Activated CD8-positive, alpha-beta T cell treated with anti-CD3 and anti-CD28 coated beads for 36 hours (primary cell): ENCODE data around the gene SMTNL2. TPM values are rescaled to one million over a fixed set of nuclear protein-coding genes. Genes with fewer than 3 reads are reported as not detected.
"Not testable (repeated sequence)": the region's sequence is repeated elsewhere in the genome, so short reads cannot be mapped to it uniquely, and the experiment has no call there.

ENCODE experiments used
- ATAC-seq: fragments of 200-7000 bp; cut with Tn5 transposase; one replicate; pipeline ENCODE4 v1.10.0; 2021; ENCODE audit warnings: mild to moderate bottlenecking, moderate library complexity
- CTCF ChIA-PET: fragments of 350-600 bp; sonication (Branson Sonifier 250); formaldehyde crosslinking; loops from one replicate; lab custom pipeline; 2021; ENCODE audit warnings: antibody characterized with exemption; lab: Charles Lee
- POLR2A ChIA-PET: fragments of 350-600 bp; sonication (Branson Sonifier 250); formaldehyde crosslinking; loops from one replicate; lab custom pipeline; 2021; ENCODE audit warnings: antibody characterized with exemption; lab: Charles Lee
- DNase-seq: peaks from one replicate; pipeline ENCODE4 v3.0.0-alpha.2; 2020
- H3K27ac Mint-ChIP-seq: one replicate; pipeline ENCODE4 v1.8.0; 2021; ENCODE audit warnings: mild to moderate bottlenecking, mixed read lengths
- H3K27me3 Mint-ChIP-seq: one replicate; pipeline ENCODE4 v1.8.0; 2021; ENCODE audit warnings: mixed read lengths
- H3K36me3 Mint-ChIP-seq: one replicate; pipeline ENCODE4 v1.8.0; 2021; ENCODE audit warnings: low read depth, mixed read lengths
- H3K4me1 Mint-ChIP-seq: one replicate; pipeline ENCODE4 v1.8.0; 2021; ENCODE audit warnings: low read depth, mixed read lengths
- H3K4me3 Mint-ChIP-seq: one replicate; pipeline ENCODE4 v1.8.0; 2021; ENCODE audit warnings: mild to moderate bottlenecking, moderate library complexity, mixed read lengths
- H3K9me3 Mint-ChIP-seq: one replicate; pipeline ENCODE4 v1.8.0; 2021; ENCODE audit warnings: mixed read lengths
- intact Hi-C: fragments of 100-400 bp; cut with micrococcal nuclease; formaldehyde crosslinking; loops from one replicate; pipeline ENCODE4 v1.10.0; 2022
- total RNA-seq, 2 experiments: library from RNA; stranded (reverse); gene quantifications; one replicate each; pipeline ENCODE4 v1.2.3, GENCODE V29; 2021
- TF ChIP-seq, protein P1 (sequence below): fragments of 200-600 bp; IDR thresholded peaks from one replicate; pipeline ENCODE4 v1.8.0; 2022; ENCODE audit warnings: antibody characterized with exemption, mild to moderate bottlenecking

SMTNL2 gene
- total RNA-seq, 2 experiments from 2014 or later = not detected

DNA sequence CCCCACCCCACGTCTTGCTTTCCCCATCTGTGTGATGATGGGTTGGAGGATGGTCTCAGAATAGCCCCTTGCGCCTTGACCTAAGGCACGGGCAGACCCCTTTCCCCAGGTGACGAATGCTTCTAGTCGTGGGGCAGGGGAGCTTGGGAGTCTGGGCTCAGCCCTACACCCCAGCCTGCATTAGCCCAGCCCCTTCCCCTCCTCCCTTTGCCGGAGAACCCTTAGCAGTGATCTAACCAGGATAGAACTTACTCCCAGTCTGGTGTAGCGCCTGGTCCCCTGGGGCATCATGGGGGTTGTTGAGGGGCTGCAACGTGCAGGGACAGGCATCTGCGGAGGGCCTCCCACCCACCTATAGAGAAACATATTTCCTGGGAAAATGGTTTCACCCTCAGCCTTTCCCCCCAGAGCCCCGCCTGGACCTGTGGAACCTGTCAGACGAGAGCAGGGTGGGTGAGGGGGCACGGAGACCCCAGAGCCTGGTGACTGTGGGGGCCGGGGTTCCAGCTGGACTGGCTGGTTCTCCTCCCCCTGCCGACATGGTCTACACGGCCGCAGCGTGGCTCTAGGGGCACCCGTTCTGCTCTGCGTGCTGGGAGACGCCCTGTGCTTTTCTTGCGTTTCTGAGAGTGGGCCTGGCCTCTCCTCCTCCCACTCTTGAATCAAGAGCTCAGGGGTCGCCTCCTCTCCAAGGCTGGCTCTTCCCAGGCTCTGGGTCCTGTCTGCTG lies 4.7 kb downstream of the SMTNL2 start:
- H3K27ac Mint-ChIP-seq = no peak overlapping the region
- CTCF ChIA-PET = no interaction called here

DNA sequence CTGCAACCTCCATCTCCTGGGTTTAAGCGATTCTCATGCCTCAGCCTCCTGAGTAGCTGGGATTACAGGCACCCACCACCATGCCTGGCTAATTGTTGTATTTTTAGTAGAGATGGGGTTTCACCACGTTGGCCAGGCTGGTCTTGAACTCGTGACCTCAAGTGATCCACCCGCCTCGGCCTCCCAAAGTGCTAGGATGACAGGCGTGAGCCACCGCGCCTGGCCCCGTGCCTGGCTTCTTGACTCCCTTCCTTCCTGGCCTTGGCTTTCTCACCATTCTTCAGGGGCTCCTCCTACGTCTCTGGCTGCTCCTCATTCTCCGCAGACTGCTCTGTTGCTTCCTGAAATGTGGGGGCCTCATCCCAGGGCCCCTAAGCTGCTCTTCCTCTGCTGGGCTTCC lies 5.7 kb downstream of the SMTNL2 start:
- ChIA-PET POLR2A (interaction anchor here (0.6 kb wide), 1 partner anchor 121 kb away, joined by 3 read pairs; no protein-coding TSS in a partner anchor), CTCF (interaction anchor here (1.0 kb wide), 2 partner anchors 25 to 26 kb away, joined by 3 read pairs; no protein-coding TSS in a partner anchor)
- intact Hi-C loops, H3K27ac Mint-ChIP-seq, H3K9me3 Mint-ChIP-seq, DNase-seq, ATAC-seq, H3K4me3 Mint-ChIP-seq, H3K36me3 Mint-ChIP-seq, H3K4me1 Mint-ChIP-seq: not testable (repeated sequence)
- peaks cover 16% of the 10 kb centered on the region for H3K27me3 Mint-ChIP-seq

More for the DNA sequence above, 4.7 kb downstream of the SMTNL2 start:
- POLR2A ChIA-PET = no interaction called here
- Mint-ChIP-seq H3K27me3 (peaks cover 16% of the 10 kb centered on the region), H3K4me3 (no peak overlapping the region), H3K9me3 (no peaks in the 10 kb centered on the region), H3K36me3 (no peaks in the 10 kb centered on the region), H3K4me1 (peaks cover 3% of the 10 kb centered on the region)
- intact Hi-C loops = no loop called here
- no peak for ATAC-seq
- DNase-seq = no peak
- TF ChIP-seq, protein P1, sequence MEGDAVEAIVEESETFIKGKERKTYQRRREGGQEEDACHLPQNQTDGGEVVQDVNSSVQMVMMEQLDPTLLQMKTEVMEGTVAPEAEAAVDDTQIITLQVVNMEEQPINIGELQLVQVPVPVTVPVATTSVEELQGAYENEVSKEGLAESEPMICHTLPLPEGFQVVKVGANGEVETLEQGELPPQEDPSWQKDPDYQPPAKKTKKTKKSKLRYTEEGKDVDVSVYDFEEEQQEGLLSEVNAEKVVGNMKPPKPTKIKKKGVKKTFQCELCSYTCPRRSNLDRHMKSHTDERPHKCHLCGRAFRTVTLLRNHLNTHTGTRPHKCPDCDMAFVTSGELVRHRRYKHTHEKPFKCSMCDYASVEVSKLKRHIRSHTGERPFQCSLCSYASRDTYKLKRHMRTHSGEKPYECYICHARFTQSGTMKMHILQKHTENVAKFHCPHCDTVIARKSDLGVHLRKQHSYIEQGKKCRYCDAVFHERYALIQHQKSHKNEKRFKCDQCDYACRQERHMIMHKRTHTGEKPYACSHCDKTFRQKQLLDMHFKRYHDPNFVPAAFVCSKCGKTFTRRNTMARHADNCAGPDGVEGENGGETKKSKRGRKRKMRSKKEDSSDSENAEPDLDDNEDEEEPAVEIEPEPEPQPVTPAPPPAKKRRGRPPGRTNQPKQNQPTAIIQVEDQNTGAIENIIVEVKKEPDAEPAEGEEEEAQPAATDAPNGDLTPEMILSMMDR = no peak

DNA sequence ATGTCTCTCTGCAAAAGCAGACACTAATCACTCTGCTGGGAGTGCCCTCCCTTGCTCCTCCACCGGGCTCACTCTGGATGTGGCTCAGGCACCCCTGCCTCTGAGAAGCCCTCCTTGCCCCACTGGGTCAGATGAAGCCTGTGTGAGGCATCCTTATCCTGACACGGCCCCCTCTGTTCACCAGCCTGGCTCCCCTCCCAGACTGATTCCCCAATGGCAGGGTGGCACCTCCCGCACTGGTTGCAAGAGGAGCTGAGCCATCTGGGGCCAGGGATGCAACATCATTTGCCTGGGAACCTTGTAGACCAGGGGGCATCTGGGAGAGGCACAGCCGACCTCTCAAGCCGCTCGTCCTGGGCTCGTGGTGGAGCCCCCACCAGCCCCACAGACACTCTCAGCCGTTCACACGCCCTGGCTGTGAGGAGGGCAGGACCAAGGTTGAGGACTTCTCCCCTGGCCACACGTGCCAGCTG lies 6.7 kb downstream of the SMTNL2 start:
- Mint-ChIP-seq H3K4me3 (no peak overlapping the region), H3K27me3 (peaks cover 10% of the 10 kb centered on the region), H3K4me1 (peaks cover 4% of the 10 kb centered on the region), H3K27ac (no peak overlapping the region), H3K36me3 (no peaks in the 10 kb centered on the region), H3K9me3 (no peaks in the 10 kb centered on the region)
- ChIA-PET POLR2A (no interaction called here), CTCF (interaction anchor here (1.0 kb wide), 2 partner anchors 25 to 26 kb away, joined by 3 read pairs; no protein-coding TSS in a partner anchor)
- TF ChIP-seq, protein P1 = no peak
- no peak for ATAC-seq
- intact Hi-C loops = no loop called here
- DNase-seq = no peak

DNA sequence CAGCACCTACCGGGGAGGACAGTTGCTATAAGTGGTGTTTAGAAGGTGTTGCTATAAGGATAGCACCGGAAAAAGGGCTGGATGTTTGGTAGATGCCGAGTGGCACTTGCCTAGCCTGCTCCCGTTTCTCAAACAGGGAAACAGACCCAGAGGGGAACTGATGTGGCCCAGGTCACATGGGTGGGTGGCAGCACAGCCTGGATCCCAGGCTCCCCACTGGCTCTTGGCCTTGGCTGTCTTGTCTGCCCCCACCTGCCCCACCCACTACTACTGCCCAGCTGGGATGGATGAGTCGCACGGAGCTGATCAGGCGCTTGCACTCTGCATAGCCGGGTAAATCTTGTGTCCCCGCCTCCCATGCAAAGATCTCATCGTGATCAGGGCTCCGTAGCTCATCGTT lies 7.2 kb downstream of the SMTNL2 start:
- TF ChIP-seq, protein P1 = no peak
- ChIA-PET POLR2A (no interaction called here), CTCF (no interaction called here)
- Mint-ChIP-seq H3K4me3 (no peak overlapping the region), H3K4me1 (peaks cover 4% of the 10 kb centered on the region), H3K27me3 (peaks cover 6% of the 10 kb centered on the region), H3K27ac (no peak overlapping the region), H3K36me3 (no peaks in the 10 kb centered on the region), H3K9me3 (no peaks in the 10 kb centered on the region)
- intact Hi-C loops = no loop called here
- ATAC-seq = no peak
- DNase-seq = no peak

DNA sequence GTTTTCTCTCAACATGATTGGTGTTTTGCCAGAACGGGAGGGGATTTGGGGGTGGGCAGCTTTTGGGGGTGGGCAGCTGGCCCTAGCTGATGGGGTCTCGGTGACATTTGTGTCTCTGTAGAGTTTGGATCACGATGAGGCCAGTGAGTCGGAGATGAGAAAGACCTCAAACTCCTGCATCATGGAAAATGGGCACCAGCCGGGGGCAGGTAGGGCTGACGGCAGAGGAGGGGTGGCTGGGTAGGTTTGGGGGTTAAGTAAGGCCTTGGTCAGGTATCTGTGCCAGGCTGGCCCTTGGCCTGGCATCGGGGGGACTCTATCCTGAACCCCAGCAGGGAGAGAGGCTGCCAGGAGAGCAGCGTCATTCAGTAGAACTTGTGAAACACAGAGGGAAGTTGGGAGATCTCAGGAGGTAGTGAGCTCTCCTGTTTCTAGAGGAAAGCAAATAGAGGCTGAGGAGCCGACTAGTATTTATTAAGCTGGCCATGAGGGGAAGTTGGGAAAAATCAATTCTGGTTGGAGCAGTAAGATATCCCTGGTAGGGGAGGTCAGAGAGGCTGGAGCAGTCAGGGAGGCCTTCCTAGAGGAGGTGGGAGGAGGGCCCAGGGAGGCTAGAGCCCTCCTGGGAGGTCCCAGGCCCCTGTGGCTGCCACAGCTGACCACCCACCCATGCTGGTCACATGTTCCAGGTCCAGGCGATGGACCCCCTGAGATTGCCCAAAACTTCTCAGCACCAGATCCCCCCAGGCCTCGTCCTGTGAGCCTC lies 8.1 kb downstream of the SMTNL2 start:
- Mint-ChIP-seq H3K4me3 (no peak overlapping the region), H3K4me1 (peaks cover 4% of the 10 kb centered on the region), H3K27ac (no peak overlapping the region), H3K9me3 (no peaks in the 10 kb centered on the region), H3K27me3 (peaks cover 5% of the 10 kb centered on the region), H3K36me3 (no peaks in the 10 kb centered on the region)
- DNase-seq (no peak), ATAC-seq (no peak)
- ChIA-PET CTCF (no interaction called here), POLR2A (interaction anchor here (0.7 to 0.9 kb wide), 2 partner anchors 11 to 49 kb away, joined by 3 read pairs; partner anchors contain the start of gene ALOX15)
- intact Hi-C loops = no loop called here
- TF ChIP-seq, protein P1 = no peak
